Skin of body (tissue), 2 donors: ENCODE data around the gene GZMA. TPM values are rescaled to one million over a fixed set of nuclear protein-coding genes. Genes with fewer than 3 reads are reported as not detected.

Experiments used
- DNase-seq: peaks from one replicate; lab custom pipeline; 2025; lab: John Stamatoyannopoulos, UW
- total RNA-seq: library from RNA; depleted of rRNA; stranded (reverse); fragments of >200 nt; gene quantifications from one replicate; pipeline ENCODE4 v1.2.3, GENCODE V29; 2014

Gene GZMA
- total RNA-seq, 1 donor from 2014 or later: 0.89 TPM

- no peak for DNase-seq
Measured at GRCh38 chr5:55108661-55109060, 6.2 kb downstream of the GZMA start.

GRCh38 chr5:55110217-55110616, 7.8 kb downstream of the GZMA start:
- peak; percentile 5 for DNase-seq

GRCh38 chr5:55113327-55113726, 10.9 kb downstream of the GZMA start:
- DNase-seq: no peak

GRCh38 chr5:55114061-55114460, 11.6 kb downstream of the GZMA start:
- no peak for DNase-seq

- no peak for DNase-seq
Measured at GRCh38 chr5:55123365-55123764, 20.9 kb downstream of the GZMA start.

GRCh38 chr5:55134053-55134722, 31.7 kb downstream of the GZMA start:
- DNase-seq: no peak

GRCh38 chr5:55136521-55136920, 34.1 kb downstream of the GZMA start:
- no peak for DNase-seq

GRCh38 chr5:55140908-55141665, 38.6 kb downstream of the GZMA start:
- DNase-seq: no peak

- DNase-seq: no peak
Measured at GRCh38 chr5:55141945-55142690, 39.7 kb downstream of the GZMA start.

- DNase-seq: no peak
Measured at GRCh38 chr5:55143624-55144023, 41.2 kb downstream of the GZMA start.

- no peak for DNase-seq
Measured at GRCh38 chr5:55146080-55146479, 43.6 kb downstream of the GZMA start.

GRCh38 chr5:55146543-55147151, 44.2 kb downstream of the GZMA start:
- peak; percentile 51 for DNase-seq

- DNase-seq: no peak
Measured at GRCh38 chr5:55149308-55149795, 46.9 kb downstream of the GZMA start.

GRCh38 chr5:55151923-55152842, 49.7 kb downstream of the GZMA start:
- DNase-seq: no peak

GRCh38 chr5:55154873-55155272, 52.4 kb downstream of the GZMA start:
- no peak for DNase-seq

Other genes starting within 250 kb of the GZMA start
- 4.6 TPM for gene ESM1, start 117.1 kb upstream of the GZMA start, total RNA-seq
- gene GZMK, start 78.4 kb upstream of the GZMA start, total RNA-seq: 1.2 TPM
- gene GPX8, start 57.5 kb downstream of the GZMA start, total RNA-seq: 61.1 TPM
- gene CDC20B, start 70.5 kb downstream of the GZMA start, total RNA-seq: not detected
- gene MCIDAS, start 124.7 kb downstream of the GZMA start, total RNA-seq: not detected
- gene CCNO, start 131.0 kb downstream of the GZMA start, total RNA-seq: 0.20 TPM
- gene DHX29, start 205.0 kb downstream of the GZMA start, total RNA-seq: 35.0 TPM
- 89.8 TPM for gene MTREX, start 205.3 kb downstream of the GZMA start, total RNA-seq